ENCODE data around the gene GPR84. TPM values are rescaled to one million over a fixed set of nuclear protein-coding genes. Genes with fewer than 3 reads are reported as not detected.

The GPR84 gene
- polyA plus RNA-seq, 12 donors = 0.08 to 0.59 (median 0.20) TPM; not detected in 5

DNA sequence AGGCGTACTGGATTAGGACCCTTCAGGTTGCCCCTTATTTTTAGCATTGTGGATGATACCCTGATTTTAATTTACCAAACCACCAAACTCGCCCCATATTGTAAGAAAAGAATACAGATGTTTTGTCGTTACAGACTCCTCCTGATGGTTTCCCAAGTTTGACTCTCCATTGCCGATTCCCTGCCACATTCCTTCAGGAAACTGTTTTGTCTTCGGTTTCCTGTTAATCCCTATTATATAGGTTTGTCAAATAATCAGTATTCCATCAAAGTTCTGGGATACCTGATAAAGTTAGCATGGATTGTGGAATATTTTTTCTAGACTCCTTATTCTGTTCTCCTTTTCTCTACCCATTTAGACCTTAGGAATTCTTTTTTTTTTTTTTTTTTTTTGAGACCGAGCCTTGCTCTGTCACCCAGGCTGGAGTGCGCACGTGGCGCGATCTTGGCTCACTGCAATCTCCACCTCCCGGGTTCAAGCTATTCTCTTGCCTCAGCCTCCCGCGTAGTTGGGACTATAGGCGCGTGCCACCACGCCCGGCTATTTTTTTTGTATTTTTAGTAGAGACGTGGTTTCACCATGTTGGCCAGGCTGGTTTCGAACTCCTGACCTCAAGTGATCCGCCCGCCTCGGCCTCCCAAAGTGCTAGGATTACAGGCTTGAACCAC lies 38.7 kb downstream of the GPR84 start:
- DNase-seq = peak; percentile 10

DNA sequence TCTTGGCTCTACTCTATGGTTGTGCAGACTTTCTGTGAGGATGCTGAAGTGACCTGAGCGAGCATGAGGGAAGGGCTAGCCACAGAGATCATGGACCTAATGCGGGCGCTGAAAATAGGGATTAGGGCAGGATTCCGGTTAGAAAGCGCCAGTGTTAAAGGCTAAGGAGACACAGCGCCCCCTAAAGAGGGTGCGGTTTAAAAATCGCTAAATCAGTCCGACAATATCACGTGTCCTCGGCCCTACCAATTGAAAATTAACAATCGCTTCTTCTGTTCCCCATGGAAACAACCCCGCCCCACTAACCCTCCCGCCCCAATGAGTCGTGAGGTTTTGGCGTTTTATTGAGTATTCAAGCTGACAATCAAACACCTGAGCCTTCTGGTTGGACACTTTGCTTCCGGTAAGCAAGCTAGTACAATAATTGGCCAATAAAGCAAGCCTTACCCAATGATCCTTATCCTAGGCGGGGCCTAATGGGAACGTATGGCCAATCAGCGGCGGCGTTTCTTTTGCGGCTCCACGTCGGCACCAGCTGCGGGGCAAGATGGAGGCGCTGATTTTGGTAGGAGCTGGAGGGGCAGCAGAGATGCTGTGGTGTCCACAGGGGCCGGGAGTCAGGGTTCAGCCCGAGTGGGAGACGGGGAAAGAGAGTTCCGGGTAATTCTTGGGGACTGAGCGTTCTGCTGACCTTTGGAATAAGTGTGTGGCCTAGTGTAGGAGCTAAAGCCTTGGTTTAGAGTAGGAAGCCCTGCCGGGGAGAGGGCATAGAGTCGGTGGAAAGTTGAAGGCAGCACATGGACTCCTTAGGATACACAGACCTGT lies 39.5 kb downstream of the GPR84 start, which contains the start of gene COPZ1:
COPZ1 (plus strand) TSS at position 515 of the 825 bp plus-strand sequence; CDS start at position 548, 33 bp downstream.
- peak; percentile 98 for DNase-seq

DNA sequence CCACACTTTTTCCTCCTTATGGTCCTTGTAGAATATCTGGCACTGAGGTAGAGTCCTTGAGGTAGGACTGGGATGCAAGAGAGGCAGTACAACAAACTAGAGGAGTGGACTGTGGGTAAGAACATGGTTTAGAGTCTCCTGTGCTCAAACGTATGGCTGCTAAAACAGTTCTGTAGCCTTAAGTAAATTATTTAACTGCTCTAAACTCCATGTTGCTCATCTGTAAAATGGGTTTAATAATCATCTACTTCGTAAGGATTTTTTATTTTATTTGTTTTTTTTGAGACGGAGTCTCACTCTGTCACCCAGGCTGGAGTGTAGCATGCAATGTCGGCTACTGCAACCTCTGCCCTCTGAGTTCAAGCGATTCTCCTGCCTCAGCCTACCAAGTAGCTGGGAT lies 42.9 kb downstream of the GPR84 start:
- no peak for DNase-seq

Other genes starting within 250 kb of the GPR84 start
- 10 to 100 TPM in 11 of 12 donors, not detected in 1; 18.2 to 35.4 (median 22.1) TPM for gene SMUG1, start 175.5 kb downstream of the GPR84 start, polyA plus RNA-seq (ENCODE audit: insufficient read length in 12 of 12)
- gene CBX5, start 84.4 kb downstream of the GPR84 start, polyA plus RNA-seq (ENCODE audit: insufficient read length in 12 of 12) = 100 to 1,000 TPM in 2 of 12 donors, 10 to 100 TPM in 10; 57.6 to 108 (median 87.4) TPM
- gene HNRNPA1, start 83.8 kb downstream of the GPR84 start, polyA plus RNA-seq (ENCODE audit: insufficient read length in 12 of 12) = 1,000 to 10,000 TPM in 11 of 12 donors, 100 to 1,000 TPM in 1; 297 to 2,464 (median 1,850) TPM
- gene NFE2, start 63.5 kb downstream of the GPR84 start, polyA plus RNA-seq (ENCODE audit: insufficient read length in 12 of 12) = 1 to 10 TPM in 9 of 12 donors, under 1 TPM in 1, not detected in 2; 1.00 to 6.8 (median 1.5) TPM
- gene COPZ1, start 39.4 kb downstream of the GPR84 start, polyA plus RNA-seq (ENCODE audit: insufficient read length in 12 of 12) = 100 to 1,000 TPM in 11 of 12 donors, not detected in 1; 123 to 235 (median 143) TPM
- 10 to 100 TPM in 9 of 12 donors, 1 to 10 TPM in 2, not detected in 1; 6.6 to 50.4 (median 20.6) TPM for gene ZNF385A, start 20.2 kb upstream of the GPR84 start, polyA plus RNA-seq (ENCODE audit: insufficient read length in 12 of 12)
- 100 to 1,000 TPM in 9 of 12 donors, 10 to 100 TPM in 2, not detected in 1; 94.6 to 117 (median 107) TPM for gene ITGA5, start 54.8 kb upstream of the GPR84 start, polyA plus RNA-seq (ENCODE audit: insufficient read length in 12 of 12)
- under 1 TPM in 3 of 12 donors, not detected in 9; 0.13 to 0.80 (median 0.20) TPM for gene GTSF1, start 109.1 kb upstream of the GPR84 start, polyA plus RNA-seq (ENCODE audit: insufficient read length in 12 of 12)
- gene NCKAP1L, start 133.3 kb upstream of the GPR84 start, polyA plus RNA-seq (ENCODE audit: insufficient read length in 12 of 12) = 10 to 100 TPM in 1 of 12 donors, 1 to 10 TPM in 10, not detected in 1; 1.8 to 18.6 (median 4.8) TPM
- 1 to 10 TPM in 11 of 12 donors, not detected in 1; 2.3 to 9.7 (median 3.7) TPM for gene PDE1B, start 185.1 kb upstream of the GPR84 start, polyA plus RNA-seq (ENCODE audit: insufficient read length in 12 of 12)
- 10 to 100 TPM in 11 of 12 donors, not detected in 1; 28.2 to 62.3 (median 42.0) TPM for gene PPP1R1A, start 224.2 kb upstream of the GPR84 start, polyA plus RNA-seq (ENCODE audit: insufficient read length in 12 of 12)

All from muscle of arm (tissue), 12 donors.